SK-N-MC (cell line): ENCODE results near the gene L3MBTL1.

Source experiments
- EZH2 ChIP-seq: fragments of 200-600 bp; sonication (generic); IDR thresholded peaks from one replicate; pipeline ENCODE4 v1.6.1; 2017; ENCODE audit warnings: antibody characterized with exemption
- FOXP2 ChIP-seq: optimal IDR thresholded peaks from 2 replicates; pipeline ENCODE3; 2011; ENCODE audit warnings: mild to moderate bottlenecking, moderate library complexity; ENCODE audit not compliant: insufficient read depth; ENCODE audit errors: extremely low read length, control extremely low read depth
- POLR2AphosphoS5 ChIP-seq: IDR thresholded peaks from 2 replicates; pipeline ENCODE4 v1.6.1; 2012; ENCODE audit warnings: mild to moderate bottlenecking, low read depth, low read length, borderline replicate concordance

DNA sequence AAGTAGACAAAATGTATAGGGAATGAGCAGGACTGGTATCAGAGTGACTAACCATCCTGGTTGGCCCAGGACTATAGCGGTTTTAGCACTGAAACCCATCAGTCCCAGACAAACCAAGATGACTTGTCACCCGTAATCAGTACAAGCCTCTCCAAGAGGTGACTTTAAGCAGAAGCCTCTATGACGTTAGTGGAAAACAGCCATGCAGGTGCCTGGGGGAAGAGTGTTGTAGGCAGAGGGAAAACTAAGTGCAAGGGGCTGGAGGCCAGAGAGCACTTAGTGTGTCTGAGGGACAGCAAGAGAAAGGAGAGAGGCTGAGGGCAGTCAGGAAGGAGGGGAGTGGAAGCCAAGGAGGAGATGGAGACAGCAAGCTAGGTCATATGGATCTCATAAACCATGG, 53.5 kb downstream of the L3MBTL1 start:
- TF ChIP-seq FOXP2 (no peak), EZH2 (no peak), POLR2AphosphoS5 (no peak)
